ENCODE measurements around the gene TTLL8.

- TF ChIP-seq BHLHE40 (IDR thresholded peaks at IDR 0.05; ENCODE audit: borderline replicate concordance) (no peak), TARDBP (IDR thresholded peaks at IDR 0.05) (no peak), NFRKB (IDR thresholded peaks at IDR 0.05) (no peak), LEF1 (IDR thresholded peaks at IDR 0.05; ENCODE audit: borderline replicate concordance) (no peak), FOXK2 (IDR thresholded peaks at IDR 0.05) (no peak), FOXM1 (IDR thresholded peaks at IDR 0.05; ENCODE audit: borderline replicate concordance) (no peak)
Observed at GRCh38 chr22:49999063-49999945, 58.8 kb downstream of the TTLL8 start.
